Heart left ventricle (tissue), 16 donors: ENCODE measurements around the gene KANK4. TPM values are rescaled to one million over a fixed set of nuclear protein-coding genes. Genes with fewer than 3 reads are reported as not detected.

Experiments
- ATAC-seq, 4 donors: fragments of 200-7000 bp; cut with Tn5 transposase; one replicate each; pipeline ENCODE4 v1.9.1; 2020 to 2022; ENCODE audit warnings: moderate library complexity in 4 of 4, mild to moderate bottlenecking in 3 of 4, moderate number of reproducible peaks in 1 of 4
- DNase-seq, 5 donors: peaks; one replicate each; pipeline ENCODE4 v3.0.0-alpha.2; 2020
- H3K27ac ChIP-seq, 12 donors: fragments of 200-600 bp; sonication (generic) in 4 of 12; one replicate each; pipeline versions ENCODE4 v1.5.0 to v1.8.0; 2016 to 2022; ENCODE audit warnings: mild to moderate bottlenecking in 2 of 12
- H3K27me3 ChIP-seq, 9 donors: fragments of 200-600 bp; sonication (generic) in 2 of 9; one replicate each; pipeline versions ENCODE4 v1.5.1 to v1.8.0; 2016 to 2022; ENCODE audit warnings: mild to moderate bottlenecking in 3 of 9
- H3K36me3 ChIP-seq, 9 donors: fragments of 200-600 bp; sonication (generic) in 2 of 9; one replicate each; pipeline versions ENCODE4 v1.5.0 to v1.8.0; 2018 to 2022; ENCODE audit warnings: mild to moderate bottlenecking in 2 of 9
- H3K4me1 ChIP-seq, 12 donors: fragments of 200-600 bp; sonication (generic) in 4 of 12; one replicate each; pipeline versions ENCODE4 v1.5.0 to v1.8.0; 2016 to 2022; ENCODE audit warnings: mild to moderate bottlenecking in 3 of 12
- H3K4me3 ChIP-seq, 12 donors: fragments of 200-600 bp; sonication (generic) in 4 of 12; one replicate each; pipeline versions ENCODE4 v1.5.0 to v1.8.0; 2017 to 2022; ENCODE audit warnings: mild to moderate bottlenecking in 9 of 12, moderate library complexity in 4 of 12
- H3K9me3 ChIP-seq, 12 donors: fragments of 200-600 bp; sonication (generic) in 4 of 12; one replicate each; pipeline versions ENCODE4 v1.5.0 to v1.8.0; 2016 to 2022; ENCODE audit warnings: mild to moderate bottlenecking in 1 of 12
- CTCF ChIP-seq, 12 donors: fragments of 200-600 bp; sonication (generic) in 4 of 12; IDR thresholded peaks; one replicate each; pipeline versions ENCODE4 v1.5.0 to v1.8.0; 2018 to 2022; ENCODE audit warnings: antibody characterized with exemption in 12 of 12, mild to moderate bottlenecking in 5 of 12
- POLR2A ChIP-seq, 2 donors: fragments of 450-650 bp; IDR thresholded peaks; one replicate each; pipeline ENCODE4 v1.6.1; 2017; ENCODE audit warnings: antibody characterized with exemption in 2 of 2, mild to moderate bottlenecking in 2 of 2, moderate library complexity in 2 of 2
- WGBS, 4 donors: extraction: QIAGEN DNeasy Blood & Tissue Kit in 2 of 4; methylation state at CpG; one replicate each; pipeline versions ENCODE4 v1.1.5 to v1.1.7; 2013 to 2018; 5-methylcytosine and 5-hydroxymethylcytosine counted together
- intact Hi-C, 10 donors: fragments of 100-400 bp; cut with DNase I; formaldehyde crosslinking; loops; one replicate each; pipeline versions ENCODE4 v1.11.1 to v1.14.2; 2022
- polyA plus RNA-seq, 2 donors: library from polyadenylated mRNA; stranded (reverse); fragments of 200-250 nt; gene quantifications; one replicate each; pipeline ENCODE4 v1.2.3, GENCODE V29; 2013
- total RNA-seq, 9 donors: library from RNA; depleted of rRNA in 2 of 9; stranded (reverse); fragments of >200 nt in 2 of 9; fragmentation: NEBNext Ultra II Directional in 3 of 9; extraction: Animal tissue kit (Norgen Biotek cat#: 25700) in 3 of 9; gene quantifications; one replicate each; pipeline versions ENCODE4 v1.1.0 to v1.2.4, GENCODE V29; 2016 to 2023
- donor health status: ischemic (EF 13 %, LVEDD 7.1; RV severe dilation, severe dysfunction).
- donor health status: healthy with polysubstance abuse.
- donor health status: DM: no; HTN: yes; CAD: no.
- donor health status: DM: no; HTN: no; CAD: no.
- donor health status: ischemic (EF 25% LVEDD 6.9; RV normal size, moderate dysfunction).
- donor health status: ischemic (EF 25% LVEDD 5.7; RV mildly dilated, moderate dysfunction).
- donor health status: healthy.
- donor health status: DM: yes; HTN: yes; CAD: no.
- donor health status: ischemic (EF 35%, LVEDD 5.7; RV mildly dilated, moderate dysfunction).
- donor health status: nonischemic (EF 11% LVEDD 7.7; RV severe dilation, severe dysfunction).
- donor health status: DM: yes; HTN: yes; CAD: no.
- donor health status: PGD.
- donor health status: ischemic (EF 29% LVEDD 5.4; RV normal size, mild dysfunction).
- donor health status: nonischemic (EF 23%, LVEDD 6.1; RV moderate dilation, normal function).

The KANK4 gene
- total and polyA plus RNA-seq, 11 donors, result 0.05 to 4.3 (median 0.15) TPM; not detected in 1

GRCh38 chr1:62188111-62188510, 131.1 kb downstream of the KANK4 start:
- H3K4me1 ChIP-seq, result no peaks in the 10 kb centered on the region
- no peak overlapping the region for H3K4me3 ChIP-seq
- DNase-seq (no peak), ATAC-seq (no peak)
- intact Hi-C loops, result no loop called here
- WGBS, 4 donors, result 92 to 99% (median 98%) methylated on average over 8 of the region's 8 CpGs
- H3K9me3 ChIP-seq, result no peaks in the 10 kb centered on the region
- H3K36me3 ChIP-seq, result no peaks in the 10 kb centered on the region
- no peak for TF ChIP-seq CTCF (IDR thresholded peaks at IDR 0.05)
- TF ChIP-seq POLR2A (IDR thresholded peaks at IDR 0.05), result no peak
- H3K27me3 ChIP-seq, result no peaks in the 10 kb centered on the region
- H3K27ac ChIP-seq, result no peak overlapping the region

DNA sequence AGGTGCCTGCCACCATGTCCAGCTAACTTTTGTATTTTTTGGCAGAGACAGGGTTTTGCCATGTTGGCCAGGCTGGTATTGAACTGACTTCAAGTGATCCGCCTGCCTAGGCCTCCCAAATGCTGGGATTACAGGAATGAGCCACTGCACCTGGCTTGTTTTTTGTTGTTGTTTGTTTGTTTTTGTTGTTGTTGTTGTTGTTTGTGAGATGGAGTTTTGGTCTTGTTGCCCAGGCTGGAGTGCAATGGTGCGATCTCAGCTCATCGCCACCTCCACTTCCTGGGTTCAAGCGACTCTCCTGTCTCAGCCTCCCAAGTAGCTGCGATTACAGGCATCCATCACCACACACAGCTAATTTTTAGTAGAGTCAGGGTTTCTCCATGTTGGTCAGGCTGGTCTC, 131.7 kb downstream of the KANK4 start:
- Histone ChIP-seq H3K4me1 (no peaks in the 10 kb centered on the region), H3K9me3 (no peaks in the 10 kb centered on the region), H3K27me3 (no peaks in the 10 kb centered on the region), H3K36me3 (no peaks in the 10 kb centered on the region), H3K27ac (no peak overlapping the region), H3K4me3 (no peak overlapping the region)
- no peak for DNase-seq
- 94 to 100% (median 97%) methylated on average over 5 of the region's 5 CpGs for WGBS, 4 donors
- ATAC-seq, result no peak
- intact Hi-C loops, result no loop called here
- no peak for TF ChIP-seq CTCF (IDR thresholded peaks at IDR 0.05)
- no peak for TF ChIP-seq POLR2A (IDR thresholded peaks at IDR 0.05)

Other genes with a start within 250 kb of the KANK4 start
- under 1 TPM in 2 of 9 donors, not detected in 7; 0.12 to 0.14 TPM for gene L1TD1, start 124.6 kb downstream of the KANK4 start, total RNA-seq
- gene L1TD1, start 124.6 kb downstream of the KANK4 start, polyA plus RNA-seq, result under 1 TPM in 1 of 2 donors, not detected in 1; 0.29 TPM
- gene USP1, start 117.6 kb upstream of the KANK4 start, total RNA-seq, result 10 to 100 TPM in 7 of 9 donors, 1 to 10 TPM in 2; 9.4 to 17.9 (median 12.7) TPM
- gene USP1, start 117.6 kb upstream of the KANK4 start, polyA plus RNA-seq, result 10 to 100 TPM in 1 of 2 donors, 1 to 10 TPM in 1; 4.8 to 15.0 TPM